ENCODE results near the gene E4F1. TPM values are rescaled to one million over a fixed set of nuclear protein-coding genes. Genes with fewer than 3 reads are reported as not detected.
A peak's percentile ranks its signal among the peaks of the same experiment; 100 is the strongest.
"Not testable (repeated sequence)": the region's sequence is repeated elsewhere in the genome, so short reads cannot be mapped to it uniquely, and the experiment has no call there.

Gene E4F1
- total RNA-seq, 2 experiments from 2014 or later = 21.2 to 21.7 TPM

GRCh38 chr16:2267505-2267912 lies 44.1 kb downstream of the E4F1 start:
- not testable (repeated sequence) for H3K27me3 Mint-ChIP-seq (ENCODE audit: low read depth); H3K9me3 Mint-ChIP-seq

GRCh38 chr16:2267913-2268666 lies 44.7 kb downstream of the E4F1 start, which contains the start of gene RNPS1:
Gene RNPS1, minus strand, starts transcription at chr16:2268126. Its CDS starts 3,483 bp downstream, at chr16:2264643.
- Mint-ChIP-seq H3K4me3 (peak within 1 kb of the TSS; percentile 94), H3K27me3 (ENCODE audit: low read depth) (no peaks in the 10 kb centered on the region), H3K4me1 (ENCODE audit: low read depth) (peaks cover 38% of the 10 kb centered on the region), H3K27ac (peak within 1 kb of the TSS; percentile 97), H3K36me3 (ENCODE audit: low read depth) (peaks cover 27% of the 10 kb centered on the region), H3K9me3 (no peaks in the 10 kb centered on the region)
- DNase-seq = peak; percentile 96
- CTCF ChIA-PET = interaction anchor here (0.9 to 1.5 kb wide), 3 partner anchors 9 to 127 kb away, joined by 3 to 4 read pairs (median 3); no protein-coding TSS in a partner anchor
- intact Hi-C loops (cut with micrococcal nuclease) = loop anchor here (1.0 to 2.0 kb wide), 8 partner anchors 17 to 484 kb away; partner anchors contain the start of genes ABCA3, CCNF, E4F1 and ECI1

More at GRCh38 chr16:2267505-2267912, 44.1 kb downstream of the E4F1 start:
- Mint-ChIP-seq H3K4me3 (peak overlapping the region; percentile 94), H3K4me1 (ENCODE audit: low read depth) (peaks cover 38% of the 10 kb centered on the region), H3K36me3 (ENCODE audit: low read depth) (peaks cover 33% of the 10 kb centered on the region), H3K27ac (peak overlapping the region; percentile 97)
- CTCF ChIA-PET; intact Hi-C loops (cut with micrococcal nuclease); DNase-seq: not testable (repeated sequence)

GRCh38 chr16:2270070-2270462 lies 46.7 kb downstream of the E4F1 start:
- peaks cover 28% of the 10 kb centered on the region for H3K4me1 Mint-ChIP-seq (ENCODE audit: low read depth)
- CTCF ChIA-PET = interaction anchor here (0.9 kb wide), 1 partner anchor 320 kb away, joined by 3 read pairs; no protein-coding TSS in a partner anchor
- no peak overlapping the region for H3K27ac Mint-ChIP-seq
- DNase-seq = no peak
- intact Hi-C loops (cut with micrococcal nuclease) = no loop called here
- no peaks in the 10 kb centered on the region for H3K27me3 Mint-ChIP-seq (ENCODE audit: low read depth)
- H3K4me3 Mint-ChIP-seq = peak overlapping the region; percentile 94
- H3K36me3 Mint-ChIP-seq (ENCODE audit: low read depth) = peaks cover 19% of the 10 kb centered on the region
- H3K9me3 Mint-ChIP-seq = no peaks in the 10 kb centered on the region

- Mint-ChIP-seq H3K4me1 (ENCODE audit: low read depth) (peaks cover 22% of the 10 kb centered on the region), H3K27ac (no peak overlapping the region), H3K27me3 (ENCODE audit: low read depth) (no peaks in the 10 kb centered on the region), H3K4me3 (no peak overlapping the region), H3K36me3 (ENCODE audit: low read depth) (peaks cover 16% of the 10 kb centered on the region), H3K9me3 (no peaks in the 10 kb centered on the region)
- intact Hi-C loops (cut with micrococcal nuclease) = no loop called here
- CTCF ChIA-PET = interaction anchor here (0.9 kb wide), 1 partner anchor 319 kb away, joined by 3 read pairs; no protein-coding TSS in a partner anchor
- DNase-seq = no peak
Measured at GRCh38 chr16:2270588-2271470, 47.4 kb downstream of the E4F1 start.

- Mint-ChIP-seq H3K4me1 (ENCODE audit: low read depth) (peaks cover 11% of the 10 kb centered on the region), H3K27me3 (ENCODE audit: low read depth) (no peaks in the 10 kb centered on the region), H3K9me3 (no peaks in the 10 kb centered on the region), H3K4me3 (no peak overlapping the region), H3K27ac (no peak overlapping the region), H3K36me3 (ENCODE audit: low read depth) (peaks cover 8% of the 10 kb centered on the region)
- CTCF ChIA-PET = no interaction called here
- intact Hi-C loops (cut with micrococcal nuclease) = no loop called here
- DNase-seq = no peak
Measured at GRCh38 chr16:2271848-2272461, 48.6 kb downstream of the E4F1 start.

- Mint-ChIP-seq H3K27me3 (ENCODE audit: low read depth) (no peaks in the 10 kb centered on the region), H3K4me1 (ENCODE audit: low read depth) (peaks cover 11% of the 10 kb centered on the region), H3K36me3 (ENCODE audit: low read depth) (peaks cover 2% of the 10 kb centered on the region), H3K27ac (no peak overlapping the region), H3K9me3 (no peaks in the 10 kb centered on the region), H3K4me3 (no peak overlapping the region)
- CTCF ChIA-PET = no interaction called here
- intact Hi-C loops (cut with micrococcal nuclease) = no loop called here
- DNase-seq = no peak
Measured at GRCh38 chr16:2273484-2273883, 50.1 kb downstream of the E4F1 start.

GRCh38 chr16:2273931-2274330 lies 50.5 kb downstream of the E4F1 start:
- H3K36me3 Mint-ChIP-seq (ENCODE audit: low read depth) = peaks cover 2% of the 10 kb centered on the region
- H3K27ac Mint-ChIP-seq = no peak overlapping the region
- CTCF ChIA-PET = no interaction called here
- intact Hi-C loops (cut with micrococcal nuclease) = no loop called here
- H3K4me3 Mint-ChIP-seq = no peak overlapping the region
- H3K9me3 Mint-ChIP-seq = no peaks in the 10 kb centered on the region
- H3K4me1 Mint-ChIP-seq (ENCODE audit: low read depth) = peaks cover 11% of the 10 kb centered on the region
- no peaks in the 10 kb centered on the region for H3K27me3 Mint-ChIP-seq (ENCODE audit: low read depth)
- no peak for DNase-seq

- intact Hi-C loops (cut with micrococcal nuclease) = no loop called here
- Mint-ChIP-seq H3K36me3 (ENCODE audit: low read depth) (peaks cover 2% of the 10 kb centered on the region), H3K27me3 (ENCODE audit: low read depth) (no peaks in the 10 kb centered on the region), H3K9me3 (no peaks in the 10 kb centered on the region), H3K27ac (no peak overlapping the region), H3K4me3 (no peak overlapping the region), H3K4me1 (ENCODE audit: low read depth) (peaks cover 2% of the 10 kb centered on the region)
- CTCF ChIA-PET = no interaction called here
- DNase-seq = no peak
Measured at GRCh38 chr16:2275476-2276367, 52.3 kb downstream of the E4F1 start.

GRCh38 chr16:2276368-2277195 lies 53.2 kb downstream of the E4F1 start:
- H3K4me3 Mint-ChIP-seq = no peak overlapping the region
- no peaks in the 10 kb centered on the region for H3K4me1 Mint-ChIP-seq (ENCODE audit: low read depth)
- CTCF ChIA-PET = no interaction called here
- peaks cover 2% of the 10 kb centered on the region for H3K36me3 Mint-ChIP-seq (ENCODE audit: low read depth)
- DNase-seq = no peak
- H3K27ac Mint-ChIP-seq = no peak overlapping the region
- intact Hi-C loops (cut with micrococcal nuclease) = no loop called here
- H3K9me3 Mint-ChIP-seq = no peaks in the 10 kb centered on the region
- no peaks in the 10 kb centered on the region for H3K27me3 Mint-ChIP-seq (ENCODE audit: low read depth)

- no peak overlapping the region for H3K27ac Mint-ChIP-seq
- H3K36me3 Mint-ChIP-seq (ENCODE audit: low read depth) = peaks cover 2% of the 10 kb centered on the region
- intact Hi-C loops (cut with micrococcal nuclease) = no loop called here
- no peaks in the 10 kb centered on the region for H3K27me3 Mint-ChIP-seq (ENCODE audit: low read depth)
- H3K9me3 Mint-ChIP-seq = no peaks in the 10 kb centered on the region
- no peaks in the 10 kb centered on the region for H3K4me1 Mint-ChIP-seq (ENCODE audit: low read depth)
- DNase-seq = no peak
- CTCF ChIA-PET = no interaction called here
- no peak overlapping the region for H3K4me3 Mint-ChIP-seq
Measured at GRCh38 chr16:2277466-2278271, 54.3 kb downstream of the E4F1 start.
